Panc1 (cell line): Measurements from ENCODE around the gene MAN1A1. TPM values are rescaled to one million over a fixed set of nuclear protein-coding genes. Genes with fewer than 3 reads are reported as not detected.

Experiments used
- ATAC-seq: fragments of 200-7000 bp; cut with Tn5 transposase; 2 replicates; pipeline ENCODE4 v1.9.1; 2020; ENCODE audit warnings: mild to moderate bottlenecking, moderate library complexity
- BruUV-seq: library from RNA; stranded (reverse); fragments of 400-500 nt; replicated peaks from 2 replicates; lab custom pipeline; 2021; lab: Mats Ljungman, UMichigan
- CTCF ChIA-PET: fragments of 300-600 bp; sonication (Branson Sonifier 250); formaldehyde crosslinking; loops from one replicate; lab custom pipeline; 2022; ENCODE audit warnings: antibody characterized with exemption; lab: Charles Lee
- POLR2A ChIA-PET: fragments of 300-600 bp; sonication (Branson Sonifier 250); formaldehyde crosslinking; loops from one replicate; lab custom pipeline; 2022; ENCODE audit warnings: antibody characterized with exemption; lab: Charles Lee
- DNase-seq: peaks from one replicate; pipeline ENCODE4 v3.0.0-alpha.2; 2010; ENCODE audit warnings: low read depth, low spot score
- H3K27ac ChIP-seq: 2 replicates; pipeline ENCODE4 v1.5.1; 2011; ENCODE audit warnings: mild to moderate bottlenecking, low read length, inconsistent platforms
- H3K27me3 ChIP-seq: fragments of 200-500 bp; sonication (Bioruptor generic); 2 replicates; pipeline ENCODE4 v1.6.0; 2014; ENCODE audit warnings: low read length, inconsistent platforms; ENCODE audit not compliant: control insufficient read depth, insufficient read depth
- H3K36me3 ChIP-seq: fragments of 200-500 bp; sonication (Bioruptor generic); 2 replicates; pipeline ENCODE4 v1.5.1; 2014; ENCODE audit warnings: inconsistent platforms, mild to moderate bottlenecking, low read length, moderate library complexity; ENCODE audit not compliant: control insufficient read depth, insufficient read depth
- H3K4me1 ChIP-seq: 2 replicates; pipeline ENCODE4 v1.5.1; 2011; ENCODE audit warnings: inconsistent platforms, mild to moderate bottlenecking, low read length, moderate library complexity; ENCODE audit not compliant: control insufficient read depth, insufficient read depth
- H3K4me3 ChIP-seq, 2 experiments: 2 replicates each; pipeline ENCODE4 v1.5.1; 2011 to 2012; ENCODE audit warnings: low read depth in 2 of 2, low read length in 2 of 2, mild to moderate bottlenecking in 2 of 2, inconsistent platforms in 1 of 2, moderate library complexity in 1 of 2
- H3K9me3 ChIP-seq: fragments of 200-500 bp; sonication (Bioruptor generic); 2 replicates; pipeline ENCODE4 v1.5.1; 2014; ENCODE audit warnings: low read depth, mild to moderate bottlenecking, inconsistent platforms, low read length, moderate library complexity; ENCODE audit not compliant: control insufficient read depth, insufficient read depth
- CTCF ChIP-seq: fragments of 450-650 bp; IDR thresholded peaks from 2 replicates; pipeline ENCODE4 v1.5.1; 2017; ENCODE audit warnings: mild to moderate bottlenecking
- POLR2AphosphoS5 ChIP-seq: IDR thresholded peaks from 2 replicates; pipeline ENCODE4 v1.6.1; 2012; ENCODE audit warnings: mild to moderate bottlenecking, low read depth, low read length, moderate library complexity
- SIN3A ChIP-seq: IDR thresholded peaks from 2 replicates; pipeline ENCODE4 v1.6.1; 2012; ENCODE audit warnings: low read depth, mild to moderate bottlenecking, low read length, moderate library complexity, borderline replicate concordance; ENCODE audit not compliant: insufficient read depth
- TCF7L2 ChIP-seq: IDR thresholded peaks from 2 replicates; pipeline ENCODE4 v1.6.1; 2011; ENCODE audit warnings: mild to moderate bottlenecking, low read depth, low read length, inconsistent platforms
- in situ Hi-C: cut with HindIII; loops from 2 replicates; pipeline ENCODE4 v1.10.0; 2016; ENCODE audit warnings: low sequenced_read_pairs, low pct_unique_long_range_greater_than_20kb
- intact Hi-C: fragments of 100-400 bp; cut with micrococcal nuclease; formaldehyde crosslinking; loops from one replicate; pipeline ENCODE4 v1.10.0; 2022; ENCODE audit not compliant: unreplicated experiment
- total RNA-seq: library from RNA; stranded (reverse); gene quantifications from one replicate; pipeline ENCODE4 v1.2.1, GENCODE V29; 2021; ENCODE audit not compliant: unreplicated experiment
- TF ChIP-seq, protein P1 (sequence below), 2 experiments: IDR thresholded peaks; 2 replicates each; pipeline ENCODE4 v1.6.1; 2011 to 2012; ENCODE audit warnings: low read depth in 2 of 2, control low read depth in 1 of 2, low read length in 1 of 2, mild to moderate bottlenecking in 1 of 2, moderate library complexity in 1 of 2; ENCODE audit not compliant: insufficient read depth in 1 of 2

Gene MAN1A1
- total RNA-seq, 1 experiment from 2014 or later: 3.2 TPM

GRCh38 chr6:119192200-119192599 is 157.4 kb downstream of the MAN1A1 start:
- no peaks in the 10 kb centered on the region for H3K9me3 ChIP-seq
- TF ChIP-seq POLR2AphosphoS5 (no peak), TCF7L2 (no peak), SIN3A (no peak), CTCF (no peak)
- TF ChIP-seq, protein P1, sequence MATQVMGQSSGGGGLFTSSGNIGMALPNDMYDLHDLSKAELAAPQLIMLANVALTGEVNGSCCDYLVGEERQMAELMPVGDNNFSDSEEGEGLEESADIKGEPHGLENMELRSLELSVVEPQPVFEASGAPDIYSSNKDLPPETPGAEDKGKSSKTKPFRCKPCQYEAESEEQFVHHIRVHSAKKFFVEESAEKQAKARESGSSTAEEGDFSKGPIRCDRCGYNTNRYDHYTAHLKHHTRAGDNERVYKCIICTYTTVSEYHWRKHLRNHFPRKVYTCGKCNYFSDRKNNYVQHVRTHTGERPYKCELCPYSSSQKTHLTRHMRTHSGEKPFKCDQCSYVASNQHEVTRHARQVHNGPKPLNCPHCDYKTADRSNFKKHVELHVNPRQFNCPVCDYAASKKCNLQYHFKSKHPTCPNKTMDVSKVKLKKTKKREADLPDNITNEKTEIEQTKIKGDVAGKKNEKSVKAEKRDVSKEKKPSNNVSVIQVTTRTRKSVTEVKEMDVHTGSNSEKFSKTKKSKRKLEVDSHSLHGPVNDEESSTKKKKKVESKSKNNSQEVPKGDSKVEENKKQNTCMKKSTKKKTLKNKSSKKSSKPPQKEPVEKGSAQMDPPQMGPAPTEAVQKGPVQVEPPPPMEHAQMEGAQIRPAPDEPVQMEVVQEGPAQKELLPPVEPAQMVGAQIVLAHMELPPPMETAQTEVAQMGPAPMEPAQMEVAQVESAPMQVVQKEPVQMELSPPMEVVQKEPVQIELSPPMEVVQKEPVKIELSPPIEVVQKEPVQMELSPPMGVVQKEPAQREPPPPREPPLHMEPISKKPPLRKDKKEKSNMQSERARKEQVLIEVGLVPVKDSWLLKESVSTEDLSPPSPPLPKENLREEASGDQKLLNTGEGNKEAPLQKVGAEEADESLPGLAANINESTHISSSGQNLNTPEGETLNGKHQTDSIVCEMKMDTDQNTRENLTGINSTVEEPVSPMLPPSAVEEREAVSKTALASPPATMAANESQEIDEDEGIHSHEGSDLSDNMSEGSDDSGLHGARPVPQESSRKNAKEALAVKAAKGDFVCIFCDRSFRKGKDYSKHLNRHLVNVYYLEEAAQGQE (IDR thresholded peaks at IDR 0.05; ENCODE audit: insufficient read depth in 1 of 2, low read depth in 2 of 2, low read length in 1 of 2): no peak
- no peaks in the 10 kb centered on the region for H3K4me1 ChIP-seq
- DNase-seq (no peak), ATAC-seq (no peak)
- in situ Hi-C loops: no loop called here
- no TSS peak for BruUV-seq
- POLR2A ChIA-PET: interaction anchor here (0.5 kb wide), 1 partner anchor 641 kb away, joined by 3 read pairs; no protein-coding TSS in a partner anchor
- no peaks in the 10 kb centered on the region for H3K36me3 ChIP-seq
- no peak overlapping the region for H3K4me3 ChIP-seq
- intact Hi-C loops: no loop called here
- no peak overlapping the region for H3K27ac ChIP-seq
- no peaks in the 10 kb centered on the region; the same call in 1 of the 2 replicates for H3K27me3 ChIP-seq
- CTCF ChIA-PET: no interaction called here

DNA sequence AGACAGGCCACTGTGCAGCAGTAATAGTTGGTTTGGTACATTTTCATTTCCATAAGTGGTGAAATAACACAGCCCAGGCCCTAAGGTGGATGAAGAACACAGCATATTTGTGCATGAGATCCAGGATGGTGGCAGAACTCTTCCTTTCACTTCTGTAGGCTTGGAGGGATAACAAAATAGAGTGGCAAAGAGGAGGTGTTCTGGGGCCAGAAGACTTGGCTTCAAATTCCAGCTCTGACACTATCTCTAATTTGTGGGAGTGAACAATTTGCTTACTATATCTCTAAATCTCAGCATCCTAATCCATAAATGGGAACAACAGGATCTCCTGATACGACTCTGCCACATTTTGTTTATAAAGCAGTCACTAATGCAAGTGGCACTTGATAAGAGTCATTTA is 159.4 kb downstream of the MAN1A1 start:
- Histone ChIP-seq H3K27ac (no peak overlapping the region), H3K36me3 (no peaks in the 10 kb centered on the region), H3K27me3 (no peaks in the 10 kb centered on the region; the same call in 1 of the 2 replicates), H3K4me3 (no peak overlapping the region), H3K9me3 (no peaks in the 10 kb centered on the region), H3K4me1 (no peaks in the 10 kb centered on the region)
- CTCF ChIA-PET: no interaction called here
- in situ Hi-C loops: no loop called here
- TF ChIP-seq, protein P1 (IDR thresholded peaks at IDR 0.05; ENCODE audit: insufficient read depth in 1 of 2, low read depth in 2 of 2, low read length in 1 of 2): no peak
- no TSS peak for BruUV-seq
- POLR2A ChIA-PET: no interaction called here
- intact Hi-C loops: no loop called here
- DNase-seq (no peak), ATAC-seq (no peak)
